GM18951 (cell line): Measurements from ENCODE around the gene MYZAP.

Source experiments
- POLR2A ChIP-seq: IDR thresholded peaks from 4 replicates; pipeline ENCODE4 v1.6.1; 2011; ENCODE audit warnings: mild to moderate bottlenecking; ENCODE audit not compliant: insufficient read length, insufficient read depth; ENCODE audit errors: extremely low read depth
- in situ Hi-C: fragments of 300-500 bp; cut with MboI; formaldehyde crosslinking; loops from one replicate; pipeline ENCODE4 v1.12.0; 2022; ENCODE audit warnings: low sequenced_read_pairs, mixed read lengths, inconsistent platforms; ENCODE audit not compliant: unreplicated experiment

Gene MYZAP

DNA sequence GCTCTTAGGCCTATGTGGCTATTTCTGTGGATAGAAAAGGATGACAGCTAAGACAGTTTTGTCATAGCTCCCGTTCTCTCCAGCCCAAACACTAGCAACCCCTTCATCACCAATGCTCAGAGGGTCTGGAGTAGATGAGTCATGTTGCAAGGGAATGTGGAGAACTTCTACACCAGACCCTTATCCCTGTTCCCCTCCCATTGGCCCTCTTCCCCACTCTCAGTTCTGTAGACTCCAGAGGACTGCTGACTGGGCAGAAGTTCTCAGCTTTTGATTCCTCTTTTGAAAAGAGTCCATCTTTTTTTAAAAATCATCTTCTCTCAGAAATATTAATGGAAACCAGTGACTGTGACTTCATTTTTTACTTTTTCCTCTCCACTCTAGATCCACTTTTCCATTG, 2.4 kb upstream of the MYZAP start:
- no peak for TF ChIP-seq POLR2A
- in situ Hi-C loops = no loop called here

DNA sequence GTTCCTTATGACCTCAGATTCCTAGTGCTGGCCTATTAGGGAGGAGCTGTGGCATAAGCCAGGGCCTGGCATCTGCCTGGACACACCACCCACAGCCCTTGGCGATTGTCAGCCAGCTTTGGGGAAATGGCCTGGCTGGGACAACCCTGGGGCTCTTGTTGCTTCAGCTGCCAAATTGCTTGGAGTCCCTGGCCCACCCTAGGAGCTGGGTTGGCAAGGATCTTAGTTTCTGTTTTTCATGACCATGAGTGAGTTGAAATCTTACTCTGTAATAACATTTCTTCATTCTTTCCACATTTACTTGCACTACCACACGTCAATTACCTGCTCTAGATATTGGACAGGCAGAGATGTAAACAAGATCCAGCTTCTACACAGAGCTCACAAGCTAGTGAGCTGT, 1.9 kb upstream of the MYZAP start:
- TF ChIP-seq POLR2A = no peak

DNA sequence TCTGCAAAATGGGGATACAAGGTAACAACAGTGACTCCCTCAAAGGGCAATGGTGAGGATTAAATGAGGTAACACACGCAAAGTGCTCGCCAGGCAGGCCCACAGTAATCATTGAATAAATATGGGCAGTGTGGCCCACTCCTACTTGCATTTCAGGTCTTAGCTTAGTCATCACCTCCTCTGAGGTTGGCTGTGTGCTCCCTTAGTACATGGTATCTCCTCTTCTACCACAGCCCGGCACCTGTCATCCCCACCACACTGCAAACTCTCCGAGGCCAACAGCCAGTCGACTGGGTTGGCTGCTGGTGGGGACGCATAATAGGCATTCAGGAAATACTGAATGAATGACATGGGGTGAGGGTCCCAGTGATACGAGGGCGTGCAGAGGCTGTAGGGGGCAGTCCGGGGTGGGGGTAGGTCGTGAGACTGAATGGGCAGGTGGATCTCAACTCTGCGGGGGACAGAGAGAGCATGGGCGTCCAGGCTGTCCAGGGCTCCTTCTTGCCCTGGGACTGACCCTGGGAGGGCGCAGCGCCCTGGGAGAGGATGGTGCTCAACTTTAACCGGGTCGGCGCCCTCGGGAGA, 375 bp upstream of the MYZAP start:
- no peak for TF ChIP-seq POLR2A
- in situ Hi-C loops = no loop called here

More for the DNA sequence above, 1.9 kb upstream of the MYZAP start:
- in situ Hi-C loops = no loop called here

DNA sequence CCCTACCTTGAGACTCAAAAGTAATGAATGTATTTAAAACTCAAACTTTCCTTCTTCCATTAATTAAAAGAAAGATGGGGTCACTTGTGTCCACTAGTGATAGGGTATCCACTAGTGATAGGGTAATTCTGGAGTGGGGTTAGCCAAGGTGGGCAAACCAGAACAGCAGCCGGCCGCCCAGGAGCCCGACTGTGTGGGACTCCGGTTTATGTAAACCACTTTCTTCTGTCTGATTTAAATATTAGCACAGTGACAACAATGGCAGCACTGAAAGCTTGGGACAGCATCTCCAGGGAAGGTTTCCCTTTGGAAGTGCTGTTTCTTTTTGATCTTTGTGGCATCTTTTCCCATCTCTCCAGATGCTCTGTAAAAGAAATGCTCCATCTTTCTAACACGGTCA, 722 bp downstream of the MYZAP start:
- in situ Hi-C loops = no loop called here
- no peak for TF ChIP-seq POLR2A

DNA sequence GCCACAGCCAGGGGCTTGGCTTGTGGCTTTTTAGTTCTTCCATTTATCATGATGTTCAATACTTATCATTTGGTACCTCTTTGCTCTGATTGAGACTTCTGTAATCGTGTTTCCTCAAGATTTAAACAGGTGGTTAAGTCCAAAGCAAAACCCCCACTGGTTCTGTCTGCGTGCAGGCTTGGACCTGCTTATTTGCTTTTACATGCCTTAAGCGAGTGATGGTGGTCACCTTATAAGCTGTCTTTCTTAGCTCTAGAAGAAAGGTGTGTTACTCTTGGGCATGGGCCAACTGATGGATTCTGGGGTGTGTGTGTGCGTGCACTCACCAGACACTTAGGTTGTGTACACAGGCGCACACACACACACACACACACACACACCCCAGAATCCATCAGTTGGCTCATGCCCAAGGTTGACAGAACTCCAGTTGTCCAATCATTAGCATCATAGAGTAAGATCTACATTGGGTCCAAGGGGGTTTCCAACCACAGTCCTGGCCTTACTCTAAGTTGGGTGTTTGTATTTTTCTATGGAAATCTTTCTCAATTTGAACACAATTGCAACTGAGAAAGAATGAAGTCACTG, 1.2 kb downstream of the MYZAP start:
- no peak for TF ChIP-seq POLR2A
- in situ Hi-C loops = no loop called here

DNA sequence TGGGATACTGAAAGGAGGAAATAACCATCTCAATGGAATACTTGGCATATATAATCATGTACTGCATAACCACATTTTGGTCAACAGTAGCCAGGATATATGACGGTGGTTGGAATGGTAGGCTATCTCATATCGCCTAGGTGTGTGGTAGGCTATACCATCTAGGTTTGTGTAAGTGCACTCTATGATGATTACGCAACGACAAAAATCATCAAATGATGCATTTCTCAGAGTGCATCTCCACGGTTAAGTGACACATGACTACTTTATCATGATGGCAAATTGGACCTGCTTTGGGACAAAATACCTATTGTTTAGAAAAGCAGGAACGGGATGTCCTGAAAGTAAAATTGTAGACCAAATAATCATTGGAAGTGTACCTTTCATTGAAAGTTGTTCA, 2.8 kb downstream of the MYZAP start:
- TF ChIP-seq POLR2A = no peak
- in situ Hi-C loops = no loop called here

DNA sequence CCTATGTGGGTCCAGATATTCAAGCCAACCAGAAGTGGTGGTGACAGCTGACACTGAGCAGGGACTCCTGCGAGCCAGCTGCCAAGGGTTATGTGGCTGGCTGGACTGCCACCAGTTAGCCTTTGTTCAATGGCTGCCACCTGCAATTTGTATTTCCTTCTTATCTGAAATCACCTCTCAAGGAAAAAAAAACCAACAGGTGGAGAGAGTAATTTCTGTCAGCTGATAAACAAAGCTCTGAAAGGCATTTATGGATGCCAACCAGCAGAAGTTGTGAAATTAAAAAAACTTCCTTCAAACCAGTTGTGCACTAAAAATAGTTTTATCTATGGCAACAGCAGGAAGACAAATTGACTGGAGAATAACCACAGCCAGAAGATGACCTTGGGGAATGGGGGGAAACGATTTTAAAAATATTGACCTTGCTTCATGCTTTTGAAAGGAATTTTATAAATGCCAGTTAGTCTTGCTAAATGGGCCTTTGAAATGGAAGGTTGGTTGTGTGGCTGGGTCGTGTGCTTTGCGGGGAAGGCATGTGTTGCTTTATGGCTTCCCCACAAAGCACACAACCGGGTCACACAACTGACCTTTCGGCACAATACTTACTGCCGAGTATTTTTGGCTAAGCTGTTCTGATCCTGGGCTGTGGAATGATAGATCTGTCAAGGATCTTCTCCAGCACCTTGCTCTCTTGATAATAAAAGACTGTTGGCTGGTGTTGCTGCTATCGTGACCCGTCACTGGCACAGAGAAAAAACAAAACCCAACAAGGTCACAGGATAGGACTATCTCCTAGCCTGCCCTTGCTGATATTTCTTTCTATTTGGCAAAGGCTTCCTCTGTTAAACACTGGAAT, 3.5 kb downstream of the MYZAP start:
- TF ChIP-seq POLR2A = no peak
- in situ Hi-C loops = no loop called here

DNA sequence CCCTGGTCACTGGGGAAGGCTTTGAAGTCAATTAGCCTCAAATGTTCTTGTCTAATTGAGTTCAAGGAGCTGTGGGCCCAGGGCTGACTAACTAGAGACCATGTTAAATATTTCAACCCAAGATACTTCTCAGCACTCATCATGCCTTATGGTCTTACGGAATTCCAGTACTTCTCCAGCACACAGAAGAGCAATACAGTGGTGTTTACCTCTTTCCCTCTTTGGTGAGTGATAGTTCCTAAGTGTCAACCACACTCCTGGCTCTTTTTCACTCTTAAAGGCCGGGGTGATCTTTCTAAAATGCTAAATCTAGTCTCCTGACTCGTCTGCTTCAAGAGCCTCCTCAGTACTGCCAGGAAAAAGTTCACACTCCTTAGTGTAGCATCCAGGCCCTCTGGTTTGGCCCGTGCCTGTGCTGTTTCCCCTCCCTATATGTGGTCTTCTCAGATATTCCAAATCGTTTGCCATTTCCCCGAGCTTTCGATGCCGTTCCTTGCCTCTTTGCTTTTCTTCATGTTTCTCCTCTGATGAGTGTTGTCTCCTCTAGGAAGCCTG, 4.7 kb downstream of the MYZAP start:
- in situ Hi-C loops = no loop called here
- no peak for TF ChIP-seq POLR2A

DNA sequence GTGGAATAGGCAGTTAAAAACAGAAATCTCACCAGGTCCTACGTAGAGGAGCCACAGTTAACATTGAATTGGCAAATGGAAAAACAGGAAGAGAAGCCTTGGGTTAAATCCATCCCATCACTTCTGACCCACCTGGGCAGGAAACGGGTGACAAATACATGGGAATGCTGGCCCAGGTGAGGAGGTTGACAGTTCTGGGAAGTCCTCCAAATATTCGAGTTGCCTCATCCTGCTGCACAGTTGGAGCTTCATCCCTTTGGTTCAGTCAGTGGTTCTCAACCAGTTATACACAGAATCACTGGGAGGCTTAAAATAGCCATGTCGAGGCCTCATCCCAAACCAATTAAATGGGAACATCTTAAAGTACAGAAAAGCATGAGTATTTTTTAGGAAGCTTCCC, 5.3 kb downstream of the MYZAP start:
- in situ Hi-C loops = no loop called here

DNA sequence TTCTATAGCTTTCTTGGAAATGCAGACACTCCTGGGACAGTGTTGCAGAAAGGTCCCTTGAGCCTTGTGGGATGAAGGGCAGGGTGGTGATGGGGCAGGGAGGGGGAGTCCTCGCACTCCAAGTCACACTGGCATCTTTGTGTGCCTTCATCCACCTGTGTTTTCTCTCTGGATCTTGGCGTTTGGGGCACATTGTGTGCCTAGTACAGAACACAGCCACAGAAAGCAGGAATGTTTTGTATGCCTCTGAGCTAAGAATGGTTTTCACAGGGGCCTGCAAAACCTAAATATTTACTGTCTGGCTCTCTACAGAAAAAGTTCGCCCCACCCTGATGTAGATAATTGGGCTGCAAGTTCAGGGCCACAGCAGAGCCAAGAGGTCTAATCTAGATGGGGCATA, 5.7 kb downstream of the MYZAP start:
- in situ Hi-C loops = no loop called here
- TF ChIP-seq POLR2A = no peak

More for the DNA sequence above, 5.3 kb downstream of the MYZAP start:
- no peak for TF ChIP-seq POLR2A

DNA sequence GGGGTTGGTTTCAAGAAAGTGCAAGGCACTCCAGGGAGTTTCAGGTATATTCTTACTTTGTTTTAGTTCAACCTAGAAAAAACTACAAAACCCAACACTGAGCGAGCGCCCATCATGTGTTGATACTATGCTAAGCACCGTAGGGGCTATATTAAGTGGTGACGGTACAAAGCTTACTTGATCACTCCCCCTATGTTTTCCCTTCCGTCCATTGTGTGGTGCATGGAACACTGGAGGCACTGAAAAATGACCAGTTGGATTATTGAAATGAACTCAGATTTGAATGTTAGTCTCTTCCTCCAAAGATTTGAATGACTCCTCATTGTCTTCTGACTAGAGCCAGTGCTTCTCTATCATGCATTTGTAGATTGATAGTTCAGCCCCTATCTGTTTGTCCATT, 6.6 kb downstream of the MYZAP start:
- in situ Hi-C loops = no loop called here
- no peak for TF ChIP-seq POLR2A

DNA sequence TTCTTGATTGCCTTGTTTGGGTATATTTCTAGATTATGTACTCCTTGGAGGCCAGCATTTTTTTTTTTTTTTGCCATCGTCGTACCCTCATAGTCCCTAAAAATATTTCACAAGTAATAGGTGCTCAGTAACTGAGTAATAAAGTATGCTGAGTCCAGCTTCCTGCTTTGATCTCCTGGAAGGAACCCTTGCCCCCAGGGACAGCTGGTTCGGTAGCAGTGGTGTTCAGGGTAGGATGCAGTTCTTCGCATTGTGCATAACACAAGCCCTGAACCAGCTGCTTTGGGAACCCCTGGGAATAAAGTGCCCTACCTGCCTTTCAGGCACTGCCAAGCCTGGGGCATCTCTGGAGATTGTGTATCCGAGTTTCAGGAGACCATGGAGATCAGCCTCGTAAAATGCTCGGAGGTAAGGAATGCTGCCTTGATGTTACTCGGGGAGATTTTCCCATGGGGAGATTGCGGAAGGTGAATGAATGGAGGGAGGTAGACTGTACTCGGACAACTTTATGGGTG, 7.6 kb downstream of the MYZAP start:
- in situ Hi-C loops = no loop called here

DNA sequence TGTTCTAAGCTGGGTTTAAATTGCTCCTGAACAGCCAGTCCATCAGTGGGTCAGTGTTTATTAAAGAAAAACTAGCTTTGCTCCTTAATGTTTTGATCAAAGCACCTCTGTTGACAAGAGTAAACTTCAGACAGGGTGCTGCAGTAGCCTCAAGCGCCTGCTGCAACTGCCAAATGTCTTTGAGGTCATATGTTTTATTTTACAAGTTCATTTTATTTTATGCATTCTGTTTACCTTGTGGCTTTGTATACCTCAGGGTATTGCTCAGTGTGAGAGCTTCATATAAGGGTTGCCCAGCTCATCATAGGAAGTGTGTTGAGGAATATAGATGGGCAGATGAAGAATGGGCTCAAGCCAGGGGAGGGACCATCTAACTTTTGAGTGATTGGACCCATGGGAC, 8.5 kb downstream of the MYZAP start:
- no peak for TF ChIP-seq POLR2A
- in situ Hi-C loops = no loop called here

More for the DNA sequence above, 7.6 kb downstream of the MYZAP start:
- no peak for TF ChIP-seq POLR2A
